Measurements from ENCODE around the gene PRKCI.
"Not testable (repeated sequence)": the region's sequence is repeated elsewhere in the genome, so short reads cannot be mapped to it uniquely, and the experiment has no call there.

The PRKCI gene

DNA sequence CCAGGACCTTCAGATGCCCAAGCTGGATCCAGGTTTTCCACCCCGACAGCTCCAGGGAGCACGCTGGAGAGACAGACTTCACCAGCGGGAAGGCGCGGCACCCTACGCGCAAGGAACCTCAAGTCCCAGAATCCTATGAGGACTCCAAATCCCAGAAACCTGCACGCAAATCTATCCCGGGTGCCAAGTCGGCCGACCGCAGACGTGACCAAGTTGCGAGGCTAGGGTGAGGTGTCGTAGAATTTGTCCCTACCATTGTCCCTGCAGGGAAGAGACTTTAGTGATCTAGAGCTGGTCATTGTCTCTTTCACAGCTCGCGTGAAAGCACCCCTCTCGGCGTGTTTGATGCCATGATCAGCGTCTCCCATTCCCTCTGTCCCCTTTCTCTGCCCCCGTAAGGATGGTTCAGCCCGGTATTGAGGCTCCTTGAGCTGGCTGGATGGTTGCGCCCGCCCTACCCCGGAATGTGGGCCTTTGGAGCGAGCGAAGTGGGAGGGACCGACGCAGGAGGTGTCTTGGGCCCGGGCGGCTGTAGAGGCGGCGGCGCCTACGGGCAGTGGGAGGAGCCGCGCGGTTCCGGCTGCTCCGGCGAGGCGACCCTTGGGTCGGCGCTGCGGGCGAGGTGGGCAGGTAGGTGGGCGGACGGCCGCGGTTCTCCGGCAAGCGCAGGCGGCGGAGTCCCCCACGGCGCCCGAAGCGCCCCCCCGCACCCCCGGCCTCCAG is at the start of gene PRKCI:
Gene PRKCI (plus strand): TSS at position 501 of the 723 bp plus-strand sequence. CDS start 246 bp downstream, outside the sequence.
- DNase-seq, result peak; percentile 82 to 84

DNA sequence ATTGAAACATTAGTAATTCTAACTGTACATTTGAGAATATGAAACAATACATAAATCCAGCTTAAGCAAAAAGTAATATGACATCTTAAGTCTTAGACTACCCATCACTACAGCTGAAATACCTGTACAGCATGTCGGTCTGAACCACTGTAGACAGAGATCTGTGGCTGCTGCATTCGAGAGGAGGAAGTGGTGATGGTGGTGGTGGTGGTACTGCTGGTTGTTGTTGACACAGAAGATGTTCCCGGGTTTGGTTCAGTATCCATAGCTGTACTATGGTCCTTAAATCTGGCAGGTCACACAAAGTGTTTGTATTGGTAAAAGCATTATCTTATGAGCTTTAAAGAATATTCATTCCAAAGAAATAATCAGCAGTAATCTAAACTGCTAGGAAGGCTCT is 43.6 kb upstream of the PRKCI start:
- DNase-seq, result peak in 1 of 2 experiments; percentile 11

DNA sequence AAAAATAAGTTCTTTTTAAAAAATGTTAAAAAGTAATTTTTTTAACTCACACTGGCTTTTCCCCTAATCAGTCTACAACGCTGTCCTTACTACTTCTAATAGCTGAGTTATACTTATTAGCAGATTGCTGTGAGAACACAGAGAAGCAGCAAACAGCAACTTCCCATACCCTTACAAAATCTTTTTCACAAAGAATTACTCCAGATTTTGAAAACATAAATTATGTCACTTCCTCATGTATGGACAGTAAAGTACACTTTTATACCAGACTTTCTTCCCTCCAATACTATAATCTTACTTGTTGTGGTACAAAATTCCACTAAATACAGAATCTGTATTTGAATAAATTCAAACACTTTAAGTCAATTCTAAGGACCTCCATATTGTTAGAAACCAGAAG is 42.8 kb upstream of the PRKCI start:
- no peak for DNase-seq

DNA sequence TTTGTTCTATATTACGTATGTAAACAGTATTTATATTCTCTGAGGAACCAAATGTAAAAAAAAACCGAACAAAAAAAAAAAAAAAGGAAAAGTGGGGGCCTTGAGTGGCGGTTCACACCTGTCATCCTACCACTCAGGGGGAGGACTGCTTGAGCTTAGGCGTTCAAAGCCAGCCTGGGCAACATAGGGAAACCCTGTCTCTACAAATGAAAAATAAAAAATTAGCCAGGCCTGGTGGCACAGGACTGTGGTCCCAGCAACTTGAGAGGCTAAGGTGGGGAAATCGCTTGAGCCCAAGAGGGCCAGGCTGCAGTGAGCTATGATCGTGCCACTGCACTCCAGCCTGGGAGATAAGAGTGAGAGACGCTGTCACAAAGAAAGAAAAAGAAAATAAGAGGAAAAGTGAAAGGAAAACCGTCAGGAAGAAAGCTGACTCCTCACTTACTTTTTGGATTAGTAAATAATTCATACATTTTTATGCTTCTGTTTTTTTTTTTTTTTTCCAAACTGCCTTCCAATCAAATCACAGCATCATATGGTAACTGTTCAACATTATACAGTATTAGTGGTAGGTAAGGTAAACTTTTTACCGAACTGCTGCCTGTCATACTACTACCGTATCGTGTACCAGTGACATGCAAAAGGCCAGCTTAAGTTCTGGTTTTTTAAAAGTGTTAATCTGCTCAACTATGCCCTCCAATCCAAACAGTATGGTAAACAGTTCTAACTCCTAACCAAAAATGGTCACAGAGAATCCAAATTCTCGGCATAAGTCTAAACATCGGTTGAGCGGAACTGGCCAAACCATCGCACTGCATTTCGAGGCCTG is 41.9 kb upstream of the PRKCI start:
- peak in 1 of 2 experiments; percentile 4 for DNase-seq

DNA sequence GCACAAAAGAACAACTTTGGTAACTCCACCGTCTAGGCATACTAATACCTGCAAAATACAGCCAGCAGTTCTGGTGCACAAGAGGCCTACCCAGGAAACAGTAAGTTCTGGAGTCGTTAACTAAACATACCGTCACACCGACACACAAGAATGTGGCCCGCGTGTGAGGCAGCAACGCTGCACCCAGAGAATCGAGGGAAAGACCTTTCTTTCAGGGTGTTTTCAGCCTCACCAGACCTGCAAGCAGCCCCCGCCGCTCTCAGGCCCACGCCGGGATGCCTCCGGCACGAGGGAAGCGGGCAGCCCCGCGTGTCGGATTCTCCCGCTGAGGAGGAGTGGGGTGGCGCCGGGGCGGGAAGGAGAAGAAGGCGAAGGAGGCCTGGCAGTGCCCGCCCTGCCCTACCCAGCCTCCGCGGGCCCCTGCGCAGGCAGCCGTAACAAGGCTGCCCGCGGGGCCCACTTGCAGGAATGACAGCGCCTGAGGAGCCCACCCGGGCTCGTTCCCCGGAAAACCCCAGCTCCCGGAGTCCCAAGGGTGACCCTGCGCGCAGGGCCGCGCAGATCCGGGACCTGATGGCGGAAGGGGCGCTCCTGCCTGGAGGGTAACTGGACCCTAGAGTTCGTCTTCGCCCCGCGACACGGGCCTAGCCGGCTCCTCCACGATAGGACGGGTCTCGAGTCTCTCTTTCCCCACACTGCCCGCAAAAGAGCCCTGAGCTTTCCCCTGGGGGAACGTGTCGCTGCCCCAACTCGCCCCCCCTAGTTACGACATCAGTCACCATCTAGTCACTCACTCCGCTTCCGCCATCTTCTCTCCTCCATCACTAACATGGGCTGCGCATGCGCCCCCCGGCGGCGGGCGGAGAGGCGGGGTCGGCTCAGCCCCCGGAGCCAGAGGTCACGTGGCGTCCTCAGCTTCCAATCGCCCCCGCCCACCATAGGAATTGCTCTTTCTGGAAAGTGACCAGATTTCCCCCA is 41.0 kb upstream of the PRKCI start, which contains the start of gene PHC3:
Gene PHC3 (minus strand): TSS at position 826 of the 978 bp plus-strand sequence. CDS start 18 bp downstream, at position 808.
- DNase-seq, result peak; percentile 91 to 92

DNA sequence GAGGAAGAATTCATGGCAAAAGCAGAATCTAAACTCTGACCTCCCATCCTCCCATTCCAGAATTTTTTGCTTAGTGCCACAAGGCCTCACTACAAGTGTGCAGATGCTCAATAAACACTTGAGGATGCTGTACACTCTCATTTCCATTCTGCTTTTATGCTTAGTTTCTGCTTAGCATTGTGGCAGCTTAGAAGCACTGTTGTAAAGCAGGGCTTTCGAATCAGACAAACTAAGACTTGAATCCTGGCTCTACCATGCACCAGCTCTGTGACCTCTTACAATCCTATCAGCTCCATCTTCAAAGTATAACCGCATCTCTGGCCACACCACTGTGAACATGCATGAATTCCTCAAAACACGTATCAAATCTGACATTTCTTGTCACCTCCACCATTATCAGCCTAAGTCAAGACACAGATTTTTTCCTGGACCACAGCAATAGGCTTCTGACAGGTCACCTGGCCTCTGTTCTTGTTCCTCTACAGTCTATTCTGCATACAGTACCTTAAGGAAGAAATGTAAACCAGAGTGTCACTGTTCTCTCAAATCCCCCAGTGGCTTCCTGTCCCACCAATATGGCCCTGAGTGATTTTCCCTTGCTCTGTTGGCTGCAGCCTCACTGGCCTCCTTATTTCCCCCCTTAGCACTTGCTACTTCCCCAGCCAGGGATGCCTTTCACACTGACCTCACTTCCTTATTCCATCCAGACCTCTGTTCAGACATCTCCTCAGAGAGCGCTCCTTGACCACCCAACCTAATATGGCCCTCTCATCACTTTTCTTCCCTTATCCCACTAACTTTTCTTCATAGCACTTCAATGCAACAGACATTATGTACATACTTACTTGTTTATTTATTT is 32.6 kb upstream of the PRKCI start:
- no peak for DNase-seq

DNA sequence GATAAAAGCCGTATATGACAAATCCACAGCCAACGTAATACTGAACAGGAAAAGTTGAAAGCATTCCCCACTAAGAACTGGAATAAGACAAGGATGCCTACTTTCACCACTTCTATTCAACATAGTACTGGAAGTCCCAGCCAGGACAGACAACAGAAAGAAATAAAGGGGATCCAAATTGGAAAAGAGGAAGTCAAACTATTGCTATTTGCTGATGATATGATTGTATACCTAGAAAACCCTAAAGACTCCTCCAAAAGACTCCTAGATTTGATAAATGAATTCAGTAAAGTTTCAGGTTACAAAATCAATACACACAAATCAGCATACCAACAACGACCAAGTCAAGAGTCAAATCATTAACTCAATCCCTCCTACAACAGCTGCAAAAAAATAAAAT is 26.5 kb upstream of the PRKCI start:
- not testable (repeated sequence) for DNase-seq

DNA sequence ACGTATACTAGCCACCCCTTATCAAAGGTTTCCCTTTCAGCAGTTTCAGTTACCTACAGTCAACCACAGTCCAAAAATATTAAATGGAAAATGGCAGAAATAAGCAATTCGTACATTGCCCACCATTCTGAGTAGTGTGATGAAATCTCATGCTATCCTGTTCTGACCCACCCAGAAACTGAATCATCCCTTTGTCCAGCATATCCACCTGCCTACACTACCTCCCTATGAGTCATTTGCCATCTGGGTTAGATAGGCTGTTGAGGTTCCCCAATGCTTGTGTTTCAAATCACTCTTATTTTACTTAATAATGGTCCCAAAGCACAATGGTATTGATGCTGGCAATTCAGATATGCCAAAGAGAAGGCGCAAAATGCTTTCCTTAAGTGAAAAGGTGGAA is 25.4 kb upstream of the PRKCI start:
- DNase-seq, result no peak

DNA sequence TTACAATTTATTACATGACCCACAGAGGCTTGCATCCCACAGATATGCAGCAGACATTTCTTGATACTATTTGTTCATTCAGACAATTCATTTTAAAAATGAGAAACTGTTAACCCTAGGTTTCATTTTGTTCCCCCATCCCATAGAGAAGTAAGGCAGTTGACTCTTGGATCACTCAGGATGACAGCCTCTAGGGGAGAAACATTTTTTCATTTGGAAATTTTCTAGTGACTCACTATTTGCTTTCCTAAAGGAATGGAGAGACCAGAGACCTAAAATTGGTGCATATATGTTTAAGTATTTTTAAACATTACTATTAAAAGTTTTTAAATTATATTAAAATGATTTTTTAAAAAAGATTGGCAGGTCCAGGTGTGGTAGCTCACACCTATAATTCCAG is 21.2 kb upstream of the PRKCI start:
- DNase-seq, result no peak

DNA sequence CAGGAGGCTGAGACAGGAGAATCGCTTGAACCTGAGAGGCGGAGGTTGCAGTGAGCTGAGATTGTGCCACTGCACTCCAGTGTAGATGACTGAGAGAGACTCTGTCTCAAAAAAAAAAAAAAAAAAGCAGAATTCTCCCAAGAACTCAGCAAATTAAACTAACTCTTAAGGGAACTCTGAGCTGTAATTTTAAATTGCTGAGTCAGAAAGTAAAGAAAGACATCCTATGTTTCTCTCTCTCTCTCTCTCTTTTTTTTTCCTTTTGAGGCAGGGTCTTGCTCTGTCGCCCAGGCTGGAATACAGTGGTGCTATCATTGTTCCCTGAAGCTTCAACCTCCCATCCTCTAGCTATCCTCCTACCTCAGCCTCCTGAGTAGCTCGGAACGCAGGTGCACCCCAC is 20.7 kb upstream of the PRKCI start:
- no peak for DNase-seq

DNA sequence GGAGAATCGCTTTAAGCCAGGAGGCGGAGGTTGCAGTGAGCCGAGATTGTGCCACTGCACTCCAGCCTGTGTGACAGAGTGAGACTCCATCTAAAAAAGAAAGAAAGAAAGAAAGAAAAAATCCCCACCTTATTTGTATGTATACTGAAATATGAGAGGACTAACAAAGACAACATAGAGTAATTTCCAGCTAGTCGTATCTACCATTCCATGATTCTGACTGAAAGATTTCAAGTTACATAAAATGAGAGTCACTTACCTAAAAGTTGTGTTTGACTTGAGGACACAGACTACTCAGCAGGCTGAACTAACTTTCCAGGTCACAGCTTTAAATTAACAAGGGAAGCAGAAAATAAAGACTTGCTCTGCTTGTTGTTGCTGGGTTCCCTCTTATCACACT is 18.8 kb upstream of the PRKCI start:
- no peak for DNase-seq

DNA sequence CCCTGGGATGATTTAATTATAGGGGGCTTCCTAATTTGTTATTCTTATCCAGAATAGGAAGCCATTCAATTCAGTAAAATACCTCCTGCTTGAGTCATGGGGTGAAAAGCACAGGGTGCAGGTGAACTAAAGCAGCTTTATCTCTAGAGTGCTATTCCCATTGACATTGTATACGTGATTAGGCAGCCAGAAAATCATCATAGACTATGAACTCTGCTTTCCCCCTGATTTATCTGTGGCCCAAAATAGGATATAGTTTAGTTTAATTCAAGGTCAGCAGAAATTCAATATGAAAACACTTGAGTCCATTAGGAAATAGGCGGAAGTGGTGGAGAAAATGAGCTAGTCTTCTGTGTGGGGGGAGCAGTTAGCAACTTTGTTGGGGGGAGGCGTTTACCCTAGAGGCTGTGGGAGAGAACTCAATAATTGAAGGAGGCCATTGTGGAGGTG is 18.2 kb upstream of the PRKCI start:
- no peak for DNase-seq

DNA sequence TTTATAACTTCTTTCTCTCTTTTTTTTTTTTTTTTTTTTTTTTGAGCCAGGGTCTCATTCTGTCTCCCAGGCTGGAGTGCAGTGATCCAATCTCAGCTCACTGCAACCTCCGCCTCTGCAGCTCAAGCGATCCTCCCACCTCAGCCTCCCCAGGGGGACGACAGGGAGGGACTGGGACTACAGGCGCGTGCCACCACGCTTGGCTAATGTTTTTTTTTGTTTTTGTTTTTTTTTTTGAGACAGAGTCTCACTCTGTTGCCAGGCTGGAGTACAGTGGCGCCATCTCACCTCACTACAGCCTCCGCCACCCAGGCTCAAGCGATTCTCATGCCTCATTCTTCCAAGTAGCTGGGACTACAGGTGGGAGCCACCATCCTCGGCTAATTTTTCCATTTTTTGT is 17.7 kb upstream of the PRKCI start:
- no peak for DNase-seq

DNA sequence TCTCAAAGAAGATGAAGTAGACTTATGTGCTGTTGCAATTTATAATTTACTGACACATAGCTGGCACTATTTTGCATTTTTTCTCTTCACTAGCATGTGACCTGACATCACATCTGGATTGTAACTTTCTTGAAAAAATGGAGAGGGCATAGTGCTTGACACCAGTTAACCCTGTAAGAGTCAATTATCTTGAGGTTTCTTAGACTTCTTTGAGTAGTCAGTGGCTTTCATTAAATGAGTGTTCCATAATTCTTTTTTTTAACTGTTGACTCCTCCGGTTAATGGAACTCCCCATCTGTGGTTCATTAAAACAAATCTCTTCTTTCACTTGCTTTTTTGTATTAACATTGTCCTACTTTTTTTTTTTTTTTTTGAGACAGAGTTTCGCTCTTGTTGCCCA is 16.9 kb upstream of the PRKCI start:
- DNase-seq, result no peak

DNA sequence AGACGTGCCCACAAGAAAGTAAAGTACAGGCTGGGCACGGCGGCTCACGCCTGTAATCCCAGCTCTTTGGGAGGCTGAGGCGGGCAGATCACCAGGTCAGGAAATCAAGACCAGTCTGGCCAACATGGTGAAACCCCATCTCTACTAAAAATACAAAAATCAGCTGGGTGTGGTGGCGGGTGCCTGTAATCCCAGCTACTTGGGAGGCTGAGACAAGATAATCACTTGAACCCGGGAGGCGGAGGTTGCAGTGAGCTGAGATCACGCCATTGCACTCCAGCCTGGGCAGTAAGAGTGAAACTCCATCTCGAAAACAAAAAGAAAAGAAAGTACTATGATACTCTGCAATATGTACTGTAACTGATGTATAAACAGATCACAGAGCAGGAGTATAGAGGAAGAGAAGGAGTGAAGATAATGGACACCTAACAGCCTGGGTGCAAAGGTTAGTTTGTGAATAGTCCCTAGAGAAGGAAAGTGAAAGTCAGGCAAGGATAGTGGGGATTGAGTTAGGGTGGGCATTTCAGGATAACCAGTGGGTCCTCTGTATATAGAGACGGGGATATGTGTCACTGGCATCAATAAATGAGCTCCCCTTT is 16.0 kb upstream of the PRKCI start:
- DNase-seq, result not testable (repeated sequence)

DNA sequence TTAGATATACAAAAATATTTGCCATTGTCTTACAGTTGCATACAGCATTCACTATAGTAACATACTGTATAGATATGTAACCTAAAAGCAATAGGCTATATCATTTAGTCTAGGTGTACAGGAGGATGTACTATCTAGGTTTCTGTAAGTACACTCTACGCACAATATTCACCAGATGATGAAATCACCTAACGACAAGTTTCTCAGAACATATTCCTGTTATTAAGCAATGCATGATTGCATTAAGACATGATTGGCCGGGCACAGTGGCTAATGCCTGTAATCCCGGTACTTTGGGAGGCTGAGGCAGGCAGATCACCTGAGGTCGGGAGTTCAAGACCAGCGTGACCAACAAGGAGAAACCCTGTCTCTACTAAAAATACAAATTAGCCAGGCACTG is 14.5 kb upstream of the PRKCI start:
- no peak for DNase-seq

DNA sequence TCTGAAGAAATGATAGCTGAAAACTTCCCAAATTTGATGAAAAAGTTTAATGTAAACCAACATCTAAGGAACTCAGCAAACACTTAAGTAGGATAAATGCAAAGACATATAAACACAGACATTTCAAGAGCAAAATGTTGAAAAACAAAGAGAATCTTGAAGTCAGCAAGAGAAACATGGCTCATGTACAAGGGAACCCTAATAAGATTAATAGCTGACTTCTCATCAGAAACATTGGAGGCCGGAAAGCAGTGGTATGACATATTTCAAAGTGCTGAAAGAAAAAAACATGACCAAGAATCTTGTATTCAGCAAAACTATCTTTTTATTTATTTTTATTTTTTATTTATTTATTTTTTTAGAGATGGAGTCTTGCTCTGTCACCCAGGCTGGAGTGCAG is 10.6 kb upstream of the PRKCI start:
- DNase-seq, result no peak

DNA sequence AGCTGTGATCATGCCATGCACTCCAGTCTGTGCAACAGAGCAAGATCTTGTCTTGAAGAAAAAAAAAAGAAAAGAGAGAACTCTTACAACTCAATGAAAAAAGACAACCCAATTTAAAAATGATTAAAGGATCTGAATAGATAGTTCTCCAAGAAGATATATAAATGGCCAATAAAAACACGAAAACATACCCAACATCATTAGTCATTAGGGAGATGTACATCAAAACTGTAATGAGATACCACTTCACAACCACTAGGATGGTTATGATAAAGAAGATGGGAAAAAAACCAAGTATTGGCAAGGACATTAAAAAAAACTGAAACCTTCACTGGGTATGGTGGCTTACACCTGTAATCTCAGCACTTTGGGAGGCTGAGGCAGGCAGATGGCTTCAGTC is 2.4 kb upstream of the PRKCI start:
- DNase-seq, result no peak

DNA sequence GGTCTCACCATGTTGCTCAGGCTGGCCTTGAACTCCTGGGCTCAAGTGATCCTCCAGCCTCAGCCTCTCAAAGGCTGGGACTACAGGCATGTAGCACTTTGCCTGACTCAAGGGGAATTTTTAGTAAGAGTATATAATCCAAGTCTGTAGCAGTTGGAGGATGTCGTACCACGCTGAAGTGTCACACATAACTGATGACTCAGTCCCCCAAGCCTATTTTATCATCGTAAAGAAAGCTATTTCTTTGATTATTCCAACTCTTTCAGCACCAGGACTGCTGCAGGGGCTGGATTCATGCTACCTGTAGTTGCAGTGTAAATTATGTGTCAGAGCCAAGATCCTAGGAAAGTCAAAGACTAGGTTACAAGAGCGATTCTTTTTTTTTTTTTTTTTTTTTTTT is 1.4 kb upstream of the PRKCI start:
- no peak for DNase-seq

DNA sequence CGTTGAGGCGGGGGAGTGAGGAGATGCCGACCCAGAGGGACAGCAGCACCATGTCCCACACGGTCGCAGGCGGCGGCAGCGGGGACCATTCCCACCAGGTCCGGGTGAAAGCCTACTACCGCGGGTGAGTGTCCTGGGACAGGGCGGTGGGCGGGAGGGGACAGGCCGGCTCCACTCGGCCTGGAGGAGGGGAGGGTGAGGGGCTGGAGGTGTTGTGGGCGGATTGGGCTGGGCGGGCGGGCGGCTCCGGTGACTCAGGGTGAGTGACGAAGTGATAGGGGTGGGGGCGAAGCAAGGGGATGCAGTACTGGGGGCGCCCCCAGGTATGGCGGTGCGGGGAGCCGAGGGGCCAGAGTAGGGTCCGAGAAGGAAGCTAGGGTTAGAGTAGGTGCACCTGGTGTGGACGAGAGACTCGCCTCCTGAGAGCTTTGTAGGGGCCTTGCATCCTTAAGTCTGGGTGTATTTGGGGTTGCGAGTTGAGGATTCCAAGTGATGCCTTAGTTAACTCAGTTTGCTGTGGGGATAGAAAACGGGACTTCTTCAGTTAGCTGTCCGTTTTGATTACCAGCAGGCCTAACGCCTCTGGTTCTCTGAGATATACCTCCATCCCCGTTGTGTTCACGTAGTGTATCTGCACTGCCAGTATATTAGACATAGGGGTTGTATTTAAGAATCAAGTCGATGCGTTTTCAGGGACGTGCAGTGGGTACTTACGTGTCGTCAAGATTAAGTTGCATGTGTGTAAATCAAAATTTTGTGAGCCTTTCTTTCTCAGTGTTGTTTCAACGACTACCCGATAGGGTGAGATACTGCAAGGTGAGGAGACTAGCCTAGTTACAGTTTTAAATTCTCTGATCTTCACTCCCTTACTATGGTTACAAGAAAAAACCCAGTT is 670 bp downstream of the PRKCI start:
- DNase-seq, result peak; percentile 39 to 56
